Mucosa of rectum (tissue), 2 donors: ENCODE data around the gene NDUFA1.
"Not testable (repeated sequence)": the region's sequence is repeated elsewhere in the genome, so short reads cannot be mapped to it uniquely, and the experiment has no call there.

Experiments
- H3K27ac ChIP-seq, 2 donors: one replicate each; pipeline ENCODE4 v1.7.0; 2013; ENCODE audit warnings: inconsistent platforms in 2 of 2, low read depth in 2 of 2, low read length in 2 of 2
- H3K27me3 ChIP-seq, 2 donors: one replicate each; pipeline ENCODE4 v1.7.0; 2013; ENCODE audit warnings: low read length in 2 of 2; ENCODE audit not compliant: control insufficient read depth in 2 of 2, insufficient read depth in 2 of 2
- H3K36me3 ChIP-seq, 2 donors: one replicate each; pipeline ENCODE4 v1.7.0; 2013; ENCODE audit warnings: low read length in 2 of 2; ENCODE audit not compliant: control insufficient read depth in 2 of 2, insufficient read depth in 2 of 2
- H3K4me1 ChIP-seq, 2 donors: one replicate each; pipeline ENCODE4 v1.7.0; 2013; ENCODE audit warnings: low read length in 2 of 2, mild to moderate bottlenecking in 1 of 2; ENCODE audit not compliant: control insufficient read depth in 2 of 2, insufficient read depth in 2 of 2
- H3K4me3 ChIP-seq, 2 donors: one replicate each; pipeline ENCODE4 v1.7.0; 2013; ENCODE audit warnings: low read length in 2 of 2
- H3K9ac ChIP-seq, 2 donors: one replicate each; pipeline ENCODE4 v1.7.0; 2013; ENCODE audit warnings: low read length in 2 of 2, low read depth in 1 of 2, mild to moderate bottlenecking in 1 of 2
- H3K9me3 ChIP-seq, 2 donors: one replicate each; pipeline ENCODE4 v1.7.0; 2013; ENCODE audit warnings: low read length in 2 of 2; ENCODE audit not compliant: control insufficient read depth in 2 of 2
- donor health status: healthy.
- donor health status: Normal muscosa, but diverticular disease.

The NDUFA1 gene

GRCh38 chrX:119871599-119872395 is at the start of gene NDUFA1, which contains the start of gene RNF113A:
Gene NDUFA1 (plus strand): TSS chrX:119871832. CDS start chrX:119871912, 80 bp downstream.
Gene RNF113A (minus strand): TSS chrX:119871733. CDS start chrX:119871613, 120 bp downstream.
- Histone ChIP-seq H3K9me3 (no peaks in the 10 kb centered on the region), H3K27ac (peak within 1 kb of the TSS; percentile 92 to 93), H3K4me1 (no peaks in the 10 kb centered on the region), H3K36me3 (peaks cover 0 to 5% of the 10 kb centered on the region in 2 donors), H3K4me3 (peak within 1 kb of the TSS; percentile 77 to 93), H3K27me3 (no peaks in the 10 kb centered on the region), H3K9ac (peak within 1 kb of the TSS; percentile 83 to 92)

GRCh38 chrX:119824221-119824620 is 47.4 kb upstream of the NDUFA1 start:
- H3K4me3 ChIP-seq, H3K9me3 ChIP-seq, H3K9ac ChIP-seq, H3K36me3 ChIP-seq, H3K4me1 ChIP-seq, H3K27me3 ChIP-seq, H3K27ac ChIP-seq: not testable (repeated sequence)

- Histone ChIP-seq H3K9me3 (no peaks in the 10 kb centered on the region), H3K36me3 (peaks cover 0 to 2% of the 10 kb centered on the region in 2 donors), H3K4me1 (no peaks in the 10 kb centered on the region), H3K9ac (no peak overlapping the region), H3K27me3 (no peaks in the 10 kb centered on the region), H3K27ac (no peak overlapping the region), H3K4me3 (no peak overlapping the region)
Measured at GRCh38 chrX:119826399-119826959, 45.2 kb upstream of the NDUFA1 start.

- Histone ChIP-seq H3K9me3 (no peaks in the 10 kb centered on the region), H3K9ac (no peak overlapping the region), H3K27ac (no peak overlapping the region), H3K4me1 (no peaks in the 10 kb centered on the region), H3K36me3 (peaks cover 0 to 5% of the 10 kb centered on the region in 2 donors), H3K4me3 (no peak overlapping the region), H3K27me3 (no peaks in the 10 kb centered on the region)
Measured at GRCh38 chrX:119828446-119828845, 43.2 kb upstream of the NDUFA1 start.

GRCh38 chrX:119833905-119834304 is 37.7 kb upstream of the NDUFA1 start:
- no peaks in the 10 kb centered on the region for H3K9me3 ChIP-seq
- H3K4me3 ChIP-seq, result no peak overlapping the region
- H3K36me3 ChIP-seq, result peaks cover 4 to 30% of the 10 kb centered on the region in 2 donors
- no peaks in the 10 kb centered on the region for H3K4me1 ChIP-seq
- H3K9ac ChIP-seq, result no peak overlapping the region
- H3K27me3 ChIP-seq, result no peaks in the 10 kb centered on the region
- H3K27ac ChIP-seq, result no peak overlapping the region

- peaks cover 0 to 3% of the 10 kb centered on the region in 2 donors for H3K4me1 ChIP-seq
- H3K4me3 ChIP-seq, result peak within 1 kb of the TSS; percentile 82 to 84
- H3K36me3 ChIP-seq, result no peaks in the 10 kb centered on the region
- H3K9ac ChIP-seq, result peak within 1 kb of the TSS; percentile 70 to 77
- peak within 1 kb of the TSS; percentile 87 to 90 for H3K27ac ChIP-seq
- no peaks in the 10 kb centered on the region for H3K9me3 ChIP-seq
- H3K27me3 ChIP-seq, result no peaks in the 10 kb centered on the region
Measured at GRCh38 chrX:119852382-119853353, 19.0 kb upstream of the NDUFA1 start, which contains the start of gene UPF3B. Gene UPF3B (minus strand): TSS chrX:119852963. CDS start chrX:119852928, 35 bp downstream.

- Histone ChIP-seq H3K9me3 (no peaks in the 10 kb centered on the region), H3K27ac (peak overlapping the region in 1 of 2 donors; percentile 47), H3K4me3 (peak overlapping the region; percentile 58 to 67), H3K9ac (peak overlapping the region; percentile 15 to 38), H3K4me1 (peaks cover 0 to 3% of the 10 kb centered on the region in 2 donors), H3K27me3 (peaks cover 0 to 2% of the 10 kb centered on the region in 2 donors), H3K36me3 (no peaks in the 10 kb centered on the region)
Measured at GRCh38 chrX:119853444-119853843, 18.2 kb upstream of the NDUFA1 start.

GRCh38 chrX:119870626-119871131 is 953 bp upstream of the NDUFA1 start:
- no peaks in the 10 kb centered on the region for H3K27me3 ChIP-seq
- no peaks in the 10 kb centered on the region for H3K36me3 ChIP-seq
- H3K27ac ChIP-seq, result peak overlapping the region; percentile 92 to 93
- H3K9me3 ChIP-seq, result no peaks in the 10 kb centered on the region
- H3K4me3 ChIP-seq, result peak overlapping the region; percentile 77 to 93
- no peaks in the 10 kb centered on the region for H3K4me1 ChIP-seq
- peak overlapping the region; percentile 83 to 92 for H3K9ac ChIP-seq

- Histone ChIP-seq H3K9me3 (no peaks in the 10 kb centered on the region), H3K36me3 (peaks cover 0 to 3% of the 10 kb centered on the region in 2 donors), H3K9ac (peak overlapping the region; percentile 83 to 92), H3K4me1 (no peaks in the 10 kb centered on the region), H3K4me3 (peak overlapping the region; percentile 77 to 93), H3K27me3 (no peaks in the 10 kb centered on the region), H3K27ac (peak overlapping the region; percentile 92 to 93)
Measured at GRCh38 chrX:119871245-119871598, 410 bp upstream of the NDUFA1 start.
